ENCODE data around the gene OPN5.

DNA sequence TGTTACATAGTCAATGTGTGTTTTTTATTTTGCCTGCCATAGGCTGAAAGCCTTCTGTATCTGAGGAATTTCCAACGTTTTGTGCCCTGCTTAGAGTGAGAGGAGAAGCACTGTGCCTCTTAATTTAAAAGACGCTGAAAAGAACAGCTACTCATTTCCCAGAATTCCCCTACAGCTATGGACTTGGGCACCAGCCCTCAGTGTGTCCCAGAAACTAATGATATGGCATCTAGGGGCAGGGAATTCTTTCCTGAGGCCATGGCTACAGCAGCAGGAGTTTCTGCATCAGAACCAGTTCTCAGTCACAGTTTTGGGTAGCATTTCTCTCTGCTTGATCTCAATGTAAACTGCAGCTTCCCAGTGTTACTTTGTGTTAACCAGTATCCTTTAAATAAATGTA is 20.2 kb downstream of the OPN5 start:
- TF ChIP-seq, protein P1, sequence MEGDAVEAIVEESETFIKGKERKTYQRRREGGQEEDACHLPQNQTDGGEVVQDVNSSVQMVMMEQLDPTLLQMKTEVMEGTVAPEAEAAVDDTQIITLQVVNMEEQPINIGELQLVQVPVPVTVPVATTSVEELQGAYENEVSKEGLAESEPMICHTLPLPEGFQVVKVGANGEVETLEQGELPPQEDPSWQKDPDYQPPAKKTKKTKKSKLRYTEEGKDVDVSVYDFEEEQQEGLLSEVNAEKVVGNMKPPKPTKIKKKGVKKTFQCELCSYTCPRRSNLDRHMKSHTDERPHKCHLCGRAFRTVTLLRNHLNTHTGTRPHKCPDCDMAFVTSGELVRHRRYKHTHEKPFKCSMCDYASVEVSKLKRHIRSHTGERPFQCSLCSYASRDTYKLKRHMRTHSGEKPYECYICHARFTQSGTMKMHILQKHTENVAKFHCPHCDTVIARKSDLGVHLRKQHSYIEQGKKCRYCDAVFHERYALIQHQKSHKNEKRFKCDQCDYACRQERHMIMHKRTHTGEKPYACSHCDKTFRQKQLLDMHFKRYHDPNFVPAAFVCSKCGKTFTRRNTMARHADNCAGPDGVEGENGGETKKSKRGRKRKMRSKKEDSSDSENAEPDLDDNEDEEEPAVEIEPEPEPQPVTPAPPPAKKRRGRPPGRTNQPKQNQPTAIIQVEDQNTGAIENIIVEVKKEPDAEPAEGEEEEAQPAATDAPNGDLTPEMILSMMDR (IDR thresholded peaks at IDR 0.05; ENCODE audit: insufficient read depth, low read length, poor library complexity, severe bottlenecking) = no peak
- TF ChIP-seq EZH2phosphoT487 (conservative IDR thresholded peaks at IDR 0.05; ENCODE audit: low read length) = no peak
